NB4 (cell line): ENCODE results near the gene SLC39A3.

ENCODE experiments used
- POLR2A ChIP-seq: IDR thresholded peaks from 2 replicates; pipeline ENCODE4 v1.6.1; 2011; ENCODE audit warnings: mild to moderate bottlenecking; ENCODE audit not compliant: insufficient read length; ENCODE audit errors: extremely low read depth
- TF ChIP-seq, protein P1 (sequence below): IDR thresholded peaks from one replicate; pipeline ENCODE4 v1.5.1; 2012; ENCODE audit warnings: low read depth, low read length
- TF ChIP-seq, protein P2 (sequence below): IDR thresholded peaks from 2 replicates; pipeline ENCODE4 v1.6.1; 2011; ENCODE audit warnings: low read depth, low read length

DNA sequence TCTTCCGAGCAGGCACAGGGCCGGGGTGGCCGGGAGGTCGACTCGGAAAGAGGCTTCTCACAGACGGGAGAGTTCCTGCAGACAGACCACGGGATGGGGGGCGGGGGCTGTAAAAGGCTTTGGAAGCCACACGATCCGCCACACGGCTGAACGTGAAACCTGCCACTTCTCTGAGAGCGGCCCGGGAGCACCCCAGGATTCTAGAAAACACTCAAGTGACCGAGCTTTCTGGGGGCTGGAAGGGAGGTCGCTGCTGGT, 15.6 kb upstream of the SLC39A3 start:
- TF ChIP-seq, protein P1, sequence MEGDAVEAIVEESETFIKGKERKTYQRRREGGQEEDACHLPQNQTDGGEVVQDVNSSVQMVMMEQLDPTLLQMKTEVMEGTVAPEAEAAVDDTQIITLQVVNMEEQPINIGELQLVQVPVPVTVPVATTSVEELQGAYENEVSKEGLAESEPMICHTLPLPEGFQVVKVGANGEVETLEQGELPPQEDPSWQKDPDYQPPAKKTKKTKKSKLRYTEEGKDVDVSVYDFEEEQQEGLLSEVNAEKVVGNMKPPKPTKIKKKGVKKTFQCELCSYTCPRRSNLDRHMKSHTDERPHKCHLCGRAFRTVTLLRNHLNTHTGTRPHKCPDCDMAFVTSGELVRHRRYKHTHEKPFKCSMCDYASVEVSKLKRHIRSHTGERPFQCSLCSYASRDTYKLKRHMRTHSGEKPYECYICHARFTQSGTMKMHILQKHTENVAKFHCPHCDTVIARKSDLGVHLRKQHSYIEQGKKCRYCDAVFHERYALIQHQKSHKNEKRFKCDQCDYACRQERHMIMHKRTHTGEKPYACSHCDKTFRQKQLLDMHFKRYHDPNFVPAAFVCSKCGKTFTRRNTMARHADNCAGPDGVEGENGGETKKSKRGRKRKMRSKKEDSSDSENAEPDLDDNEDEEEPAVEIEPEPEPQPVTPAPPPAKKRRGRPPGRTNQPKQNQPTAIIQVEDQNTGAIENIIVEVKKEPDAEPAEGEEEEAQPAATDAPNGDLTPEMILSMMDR, result no peak
- TF ChIP-seq POLR2A, result no peak
- TF ChIP-seq, protein P2, sequence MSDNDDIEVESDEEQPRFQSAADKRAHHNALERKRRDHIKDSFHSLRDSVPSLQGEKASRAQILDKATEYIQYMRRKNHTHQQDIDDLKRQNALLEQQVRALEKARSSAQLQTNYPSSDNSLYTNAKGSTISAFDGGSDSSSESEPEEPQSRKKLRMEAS, result no peak
